ENCODE measurements around the gene TRMT2B. TPM values are rescaled to one million over a fixed set of nuclear protein-coding genes. Genes with fewer than 3 reads are reported as not detected.

The TRMT2B gene
- total and polyA plus RNA-seq, 2 experiments from 2014 or later: 5.4 to 18.6 TPM

DNA sequence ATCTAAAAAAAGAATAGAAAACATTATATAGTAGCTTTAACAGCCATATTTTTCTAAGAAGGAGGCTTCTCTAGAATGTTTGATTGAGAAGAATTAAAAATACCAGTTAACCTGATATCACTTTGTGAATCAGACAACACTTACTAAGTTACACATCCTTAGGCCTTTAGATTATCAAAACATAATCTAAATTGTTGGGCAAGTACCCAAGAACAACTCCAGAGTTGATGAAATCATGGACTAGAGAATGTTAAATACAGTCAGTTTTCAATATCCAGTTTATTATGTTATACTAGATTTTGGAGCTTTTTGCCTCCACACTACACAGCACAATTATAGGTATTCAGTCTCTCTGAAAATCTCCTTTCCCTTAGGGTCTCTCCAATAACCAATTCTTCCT, 42.8 kb downstream of the TRMT2B start:
- no peak overlapping the region for H2AFZ ChIP-seq
- H3K79me2 ChIP-seq (replicated peaks; ENCODE audit: insufficient read depth): no peaks in the 10 kb centered on the region
- no peak for ATAC-seq
- DNase-seq (ENCODE audit: low spot score): no peak
- Mint-ChIP-seq H3K9me3 (no peaks in the 10 kb centered on the region), H3K4me1 (no peaks in the 10 kb centered on the region), H3K36me3 (ENCODE audit: low read depth) (peaks cover 15% of the 10 kb centered on the region; the same call in 2 of the 3 replicates), H3K4me3 (no peak overlapping the region), H3K27ac (no peak overlapping the region), H3K27me3 (ENCODE audit: insufficient read depth, low read depth, poor library complexity) (no peaks in the 10 kb centered on the region)
- no peaks in the 10 kb centered on the region for H3K4me1 ChIP-seq (ENCODE audit: insufficient read depth)
- H3K4me3 ChIP-seq: no peak overlapping the region
- H4K20me1 ChIP-seq (replicated peaks; ENCODE audit: insufficient read depth): no peaks in the 10 kb centered on the region
- H3K9me2 ChIP-seq (ENCODE audit: insufficient read depth): no peaks in the 10 kb centered on the region
- H3K4me2 ChIP-seq: no peak overlapping the region
- H3F3A ChIP-seq (replicated peaks; ENCODE audit: low read depth): no peaks in the 10 kb centered on the region
- TF ChIP-seq, protein P1, sequence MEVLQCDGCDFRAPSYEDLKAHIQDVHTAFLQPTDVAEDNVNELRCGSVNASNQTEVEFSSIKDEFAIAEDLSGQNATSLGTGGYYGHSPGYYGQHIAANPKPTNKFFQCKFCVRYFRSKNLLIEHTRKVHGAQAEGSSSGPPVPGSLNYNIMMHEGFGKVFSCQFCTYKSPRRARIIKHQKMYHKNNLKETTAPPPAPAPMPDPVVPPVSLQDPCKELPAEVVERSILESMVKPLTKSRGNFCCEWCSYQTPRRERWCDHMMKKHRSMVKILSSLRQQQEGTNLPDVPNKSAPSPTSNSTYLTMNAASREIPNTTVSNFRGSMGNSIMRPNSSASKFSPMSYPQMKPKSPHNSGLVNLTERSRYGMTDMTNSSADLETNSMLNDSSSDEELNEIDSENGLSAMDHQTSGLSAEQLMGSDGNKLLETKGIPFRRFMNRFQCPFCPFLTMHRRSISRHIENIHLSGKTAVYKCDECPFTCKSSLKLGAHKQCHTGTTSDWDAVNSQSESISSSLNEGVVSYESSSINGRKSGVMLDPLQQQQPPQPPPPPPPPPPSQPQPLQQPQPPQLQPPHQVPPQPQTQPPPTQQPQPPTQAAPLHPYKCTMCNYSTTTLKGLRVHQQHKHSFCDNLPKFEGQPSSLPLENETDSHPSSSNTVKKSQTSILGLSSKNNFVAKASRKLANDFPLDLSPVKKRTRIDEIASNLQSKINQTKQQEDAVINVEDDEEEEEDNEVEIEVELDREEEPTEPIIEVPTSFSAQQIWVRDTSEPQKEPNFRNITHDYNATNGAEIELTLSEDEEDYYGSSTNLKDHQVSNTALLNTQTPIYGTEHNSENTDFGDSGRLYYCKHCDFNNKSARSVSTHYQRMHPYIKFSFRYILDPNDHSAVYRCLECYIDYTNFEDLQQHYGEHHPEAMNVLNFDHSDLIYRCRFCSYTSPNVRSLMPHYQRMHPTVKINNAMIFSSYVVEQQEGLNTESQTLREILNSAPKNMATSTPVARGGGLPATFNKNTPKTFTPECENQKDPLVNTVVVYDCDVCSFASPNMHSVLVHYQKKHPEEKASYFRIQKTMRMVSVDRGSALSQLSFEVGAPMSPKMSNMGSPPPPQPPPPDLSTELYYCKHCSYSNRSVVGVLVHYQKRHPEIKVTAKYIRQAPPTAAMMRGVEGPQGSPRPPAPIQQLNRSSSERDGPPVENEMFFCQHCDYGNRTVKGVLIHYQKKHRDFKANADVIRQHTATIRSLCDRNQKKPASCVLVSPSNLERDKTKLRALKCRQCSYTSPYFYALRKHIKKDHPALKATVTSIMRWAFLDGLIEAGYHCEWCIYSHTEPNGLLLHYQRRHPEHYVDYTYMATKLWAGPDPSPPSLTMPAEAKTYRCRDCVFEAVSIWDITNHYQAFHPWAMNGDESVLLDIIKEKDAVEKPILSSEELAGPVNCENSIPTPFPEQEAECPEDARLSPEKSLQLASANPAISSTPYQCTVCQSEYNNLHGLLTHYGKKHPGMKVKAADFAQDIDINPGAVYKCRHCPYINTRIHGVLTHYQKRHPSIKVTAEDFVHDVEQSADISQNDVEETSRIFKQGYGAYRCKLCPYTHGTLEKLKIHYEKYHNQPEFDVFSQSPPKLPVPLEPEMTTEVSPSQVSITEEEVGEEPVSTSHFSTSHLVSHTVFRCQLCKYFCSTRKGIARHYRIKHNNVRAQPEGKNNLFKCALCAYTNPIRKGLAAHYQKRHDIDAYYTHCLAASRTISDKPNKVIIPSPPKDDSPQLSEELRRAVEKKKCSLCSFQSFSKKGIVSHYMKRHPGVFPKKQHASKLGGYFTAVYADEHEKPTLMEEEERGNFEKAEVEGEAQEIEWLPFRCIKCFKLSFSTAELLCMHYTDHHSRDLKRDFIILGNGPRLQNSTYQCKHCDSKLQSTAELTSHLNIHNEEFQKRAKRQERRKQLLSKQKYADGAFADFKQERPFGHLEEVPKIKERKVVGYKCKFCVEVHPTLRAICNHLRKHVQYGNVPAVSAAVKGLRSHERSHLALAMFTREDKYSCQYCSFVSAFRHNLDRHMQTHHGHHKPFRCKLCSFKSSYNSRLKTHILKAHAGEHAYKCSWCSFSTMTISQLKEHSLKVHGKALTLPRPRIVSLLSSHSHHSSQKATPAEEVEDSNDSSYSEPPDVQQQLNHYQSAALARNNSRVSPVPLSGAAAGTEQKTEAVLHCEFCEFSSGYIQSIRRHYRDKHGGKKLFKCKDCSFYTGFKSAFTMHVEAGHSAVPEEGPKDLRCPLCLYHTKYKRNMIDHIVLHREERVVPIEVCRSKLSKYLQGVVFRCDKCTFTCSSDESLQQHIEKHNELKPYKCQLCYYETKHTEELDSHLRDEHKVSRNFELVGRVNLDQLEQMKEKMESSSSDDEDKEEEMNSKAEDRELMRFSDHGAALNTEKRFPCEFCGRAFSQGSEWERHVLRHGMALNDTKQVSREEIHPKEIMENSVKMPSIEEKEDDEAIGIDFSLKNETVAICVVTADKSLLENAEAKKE (CRISPR knock-in tag; IDR thresholded peaks at IDR 0.05): no peak
- TF ChIP-seq, protein P2, sequence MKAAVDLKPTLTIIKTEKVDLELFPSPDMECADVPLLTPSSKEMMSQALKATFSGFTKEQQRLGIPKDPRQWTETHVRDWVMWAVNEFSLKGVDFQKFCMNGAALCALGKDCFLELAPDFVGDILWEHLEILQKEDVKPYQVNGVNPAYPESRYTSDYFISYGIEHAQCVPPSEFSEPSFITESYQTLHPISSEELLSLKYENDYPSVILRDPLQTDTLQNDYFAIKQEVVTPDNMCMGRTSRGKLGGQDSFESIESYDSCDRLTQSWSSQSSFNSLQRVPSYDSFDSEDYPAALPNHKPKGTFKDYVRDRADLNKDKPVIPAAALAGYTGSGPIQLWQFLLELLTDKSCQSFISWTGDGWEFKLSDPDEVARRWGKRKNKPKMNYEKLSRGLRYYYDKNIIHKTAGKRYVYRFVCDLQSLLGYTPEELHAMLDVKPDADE (IDR thresholded peaks at IDR 0.05): no peak
- no peaks in the 10 kb centered on the region for H3K27me3 ChIP-seq (ENCODE audit: insufficient read depth)
- H3K27ac ChIP-seq (ENCODE audit: low read depth): no peak overlapping the region
- peaks cover 3% of the 10 kb centered on the region; the same call in 1 of the 2 replicates for H3K36me3 ChIP-seq (ENCODE audit: insufficient read depth)

DNA sequence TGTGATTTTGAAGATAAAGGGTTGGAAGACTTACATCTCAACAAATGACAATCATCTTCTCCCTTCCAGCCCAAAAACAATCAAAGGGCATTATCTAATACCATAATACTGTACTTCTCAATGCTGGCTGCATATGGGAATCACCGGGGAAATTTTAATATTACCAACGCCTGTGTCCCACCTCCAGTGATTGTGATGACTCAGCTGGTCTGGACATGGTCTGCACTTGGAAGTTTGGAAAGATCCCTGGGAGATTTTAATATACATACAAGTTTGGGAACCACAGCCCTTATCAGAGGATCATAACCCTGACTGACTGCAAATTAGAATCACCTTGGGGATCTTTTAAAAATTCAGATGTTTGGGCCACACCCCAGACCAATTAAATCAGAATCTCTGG, 52.5 kb downstream of the TRMT2B start:
- H3K27ac ChIP-seq (ENCODE audit: low read depth): no peak overlapping the region
- Mint-ChIP-seq H3K4me1 (no peaks in the 10 kb centered on the region), H3K4me3 (no peak overlapping the region), H3K36me3 (ENCODE audit: low read depth) (no peaks in the 10 kb centered on the region), H3K9me3 (no peaks in the 10 kb centered on the region), H3K27me3 (ENCODE audit: insufficient read depth, low read depth, poor library complexity) (no peaks in the 10 kb centered on the region), H3K27ac (no peak overlapping the region)
- DNase-seq (ENCODE audit: low spot score): no peak
- no peak for ATAC-seq
- no peaks in the 10 kb centered on the region for H3K27me3 ChIP-seq (ENCODE audit: insufficient read depth)
- H3K9me2 ChIP-seq (ENCODE audit: insufficient read depth): no peaks in the 10 kb centered on the region
- H3K4me3 ChIP-seq: no peak overlapping the region
- no peaks in the 10 kb centered on the region for H3F3A ChIP-seq (replicated peaks; ENCODE audit: low read depth)
- no peaks in the 10 kb centered on the region for H3K79me2 ChIP-seq (replicated peaks; ENCODE audit: insufficient read depth)
- H2AFZ ChIP-seq: no peak overlapping the region
- H3K36me3 ChIP-seq (ENCODE audit: insufficient read depth): no peaks in the 10 kb centered on the region
- H3K4me1 ChIP-seq (ENCODE audit: insufficient read depth): no peaks in the 10 kb centered on the region
- no peak overlapping the region for H3K4me2 ChIP-seq
- H4K20me1 ChIP-seq (replicated peaks; ENCODE audit: insufficient read depth): no peaks in the 10 kb centered on the region
- TF ChIP-seq, protein P3, sequence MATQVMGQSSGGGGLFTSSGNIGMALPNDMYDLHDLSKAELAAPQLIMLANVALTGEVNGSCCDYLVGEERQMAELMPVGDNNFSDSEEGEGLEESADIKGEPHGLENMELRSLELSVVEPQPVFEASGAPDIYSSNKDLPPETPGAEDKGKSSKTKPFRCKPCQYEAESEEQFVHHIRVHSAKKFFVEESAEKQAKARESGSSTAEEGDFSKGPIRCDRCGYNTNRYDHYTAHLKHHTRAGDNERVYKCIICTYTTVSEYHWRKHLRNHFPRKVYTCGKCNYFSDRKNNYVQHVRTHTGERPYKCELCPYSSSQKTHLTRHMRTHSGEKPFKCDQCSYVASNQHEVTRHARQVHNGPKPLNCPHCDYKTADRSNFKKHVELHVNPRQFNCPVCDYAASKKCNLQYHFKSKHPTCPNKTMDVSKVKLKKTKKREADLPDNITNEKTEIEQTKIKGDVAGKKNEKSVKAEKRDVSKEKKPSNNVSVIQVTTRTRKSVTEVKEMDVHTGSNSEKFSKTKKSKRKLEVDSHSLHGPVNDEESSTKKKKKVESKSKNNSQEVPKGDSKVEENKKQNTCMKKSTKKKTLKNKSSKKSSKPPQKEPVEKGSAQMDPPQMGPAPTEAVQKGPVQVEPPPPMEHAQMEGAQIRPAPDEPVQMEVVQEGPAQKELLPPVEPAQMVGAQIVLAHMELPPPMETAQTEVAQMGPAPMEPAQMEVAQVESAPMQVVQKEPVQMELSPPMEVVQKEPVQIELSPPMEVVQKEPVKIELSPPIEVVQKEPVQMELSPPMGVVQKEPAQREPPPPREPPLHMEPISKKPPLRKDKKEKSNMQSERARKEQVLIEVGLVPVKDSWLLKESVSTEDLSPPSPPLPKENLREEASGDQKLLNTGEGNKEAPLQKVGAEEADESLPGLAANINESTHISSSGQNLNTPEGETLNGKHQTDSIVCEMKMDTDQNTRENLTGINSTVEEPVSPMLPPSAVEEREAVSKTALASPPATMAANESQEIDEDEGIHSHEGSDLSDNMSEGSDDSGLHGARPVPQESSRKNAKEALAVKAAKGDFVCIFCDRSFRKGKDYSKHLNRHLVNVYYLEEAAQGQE (IDR thresholded peaks at IDR 0.05; ENCODE audit: unreplicated experiment): no peak
- TF ChIP-seq EZH2phosphoT487 (IDR thresholded peaks at IDR 0.05; ENCODE audit: unreplicated experiment) (no peak), ZNF114 (CRISPR knock-in tag; IDR thresholded peaks at IDR 0.05) (no peak), STAT1 (IDR thresholded peaks at IDR 0.05; ENCODE audit: unreplicated experiment) (no peak)
- TF ChIP-seq, protein P2 (IDR thresholded peaks at IDR 0.05): no peak
